Gastroesophageal sphincter (tissue), 4 donors: ENCODE measurements around the gene ANGEL1. TPM values are rescaled to one million over a fixed set of nuclear protein-coding genes. Genes with fewer than 3 reads are reported as not detected.

ENCODE experiments used
- ATAC-seq: fragments of 150-250 bp; one replicate; pipeline ENCODE4 v1.9.1; 2016; ENCODE audit warnings: mild to moderate bottlenecking, moderate library complexity
- H3K27ac ChIP-seq, 4 donors: fragments of 200-600 bp; sonication (generic) in 3 of 4; 1 replicate in 3 of 4; 2 replicates in 1 of 4; pipeline ENCODE4 v1.5.1; 2016 to 2019
- H3K27me3 ChIP-seq: fragments of 200-600 bp; sonication (generic); one replicate; pipeline ENCODE4 v1.5.1; 2019
- H3K36me3 ChIP-seq, 2 donors: fragments of 200-600 bp; sonication (generic); one replicate each; pipeline ENCODE4 v1.5.1; 2019; ENCODE audit warnings: control low read depth in 1 of 2
- H3K4me1 ChIP-seq, 3 donors: fragments of 200-600 bp; sonication (generic); 1 replicate in 2 of 3; 2 replicates in 1 of 3; pipeline ENCODE4 v1.5.1; 2016 to 2019; ENCODE audit warnings: control low read depth in 2 of 3
- H3K4me3 ChIP-seq, 2 donors: fragments of 200-600 bp; sonication (generic); one replicate each; pipeline ENCODE4 v1.5.1; 2019; ENCODE audit warnings: mild to moderate bottlenecking in 1 of 2, moderate library complexity in 1 of 2
- H3K9me3 ChIP-seq, 3 donors: fragments of 200-600 bp; sonication (generic); one replicate each; pipeline ENCODE4 v1.5.1; 2017 to 2019; ENCODE audit warnings: control low read depth in 2 of 3
- CTCF ChIP-seq, 4 experiments: fragments of 200-600 bp in 2 of 4; fragments of 450-650 bp in 2 of 4; sonication (generic) in 1 of 4; IDR thresholded peaks; one replicate each; pipeline ENCODE4 v1.5.1; 2017 to 2019; ENCODE audit warnings: antibody characterized with exemption in 4 of 4, mild to moderate bottlenecking in 2 of 4, moderate library complexity in 2 of 4
- EP300 ChIP-seq: sonication (generic); formaldehyde crosslinking; IDR thresholded peaks from one replicate; pipeline ENCODE4 v1.6.1; 2017; ENCODE audit warnings: antibody characterized with exemption, mild to moderate bottlenecking
- POLR2A ChIP-seq, 2 donors: fragments of 450-650 bp; IDR thresholded peaks; one replicate each; pipeline ENCODE4 v1.6.1; 2017; ENCODE audit warnings: antibody characterized with exemption in 2 of 2, mild to moderate bottlenecking in 2 of 2, moderate library complexity in 1 of 2
- POLR2AphosphoS5 ChIP-seq: sonication (generic); formaldehyde crosslinking; IDR thresholded peaks from one replicate; pipeline ENCODE4 v1.6.1; 2017; ENCODE audit warnings: antibody characterized with exemption
- WGBS, 2 donors: methylation state at CpG; one replicate each; pipeline ENCODE4 v1.1.5; 2018; ENCODE audit warnings: low coverage in 1 of 2; 5-methylcytosine and 5-hydroxymethylcytosine counted together
- total RNA-seq, 4 donors: library from RNA; depleted of rRNA; stranded (reverse); fragments of >200 nt; gene quantifications; one replicate each; pipeline ENCODE4 v1.1.0, GENCODE V29; 2016

ANGEL1 gene
- total RNA-seq, 4 donors from 2014 or later: 9.0 to 27.5 (median 12.2) TPM

DNA sequence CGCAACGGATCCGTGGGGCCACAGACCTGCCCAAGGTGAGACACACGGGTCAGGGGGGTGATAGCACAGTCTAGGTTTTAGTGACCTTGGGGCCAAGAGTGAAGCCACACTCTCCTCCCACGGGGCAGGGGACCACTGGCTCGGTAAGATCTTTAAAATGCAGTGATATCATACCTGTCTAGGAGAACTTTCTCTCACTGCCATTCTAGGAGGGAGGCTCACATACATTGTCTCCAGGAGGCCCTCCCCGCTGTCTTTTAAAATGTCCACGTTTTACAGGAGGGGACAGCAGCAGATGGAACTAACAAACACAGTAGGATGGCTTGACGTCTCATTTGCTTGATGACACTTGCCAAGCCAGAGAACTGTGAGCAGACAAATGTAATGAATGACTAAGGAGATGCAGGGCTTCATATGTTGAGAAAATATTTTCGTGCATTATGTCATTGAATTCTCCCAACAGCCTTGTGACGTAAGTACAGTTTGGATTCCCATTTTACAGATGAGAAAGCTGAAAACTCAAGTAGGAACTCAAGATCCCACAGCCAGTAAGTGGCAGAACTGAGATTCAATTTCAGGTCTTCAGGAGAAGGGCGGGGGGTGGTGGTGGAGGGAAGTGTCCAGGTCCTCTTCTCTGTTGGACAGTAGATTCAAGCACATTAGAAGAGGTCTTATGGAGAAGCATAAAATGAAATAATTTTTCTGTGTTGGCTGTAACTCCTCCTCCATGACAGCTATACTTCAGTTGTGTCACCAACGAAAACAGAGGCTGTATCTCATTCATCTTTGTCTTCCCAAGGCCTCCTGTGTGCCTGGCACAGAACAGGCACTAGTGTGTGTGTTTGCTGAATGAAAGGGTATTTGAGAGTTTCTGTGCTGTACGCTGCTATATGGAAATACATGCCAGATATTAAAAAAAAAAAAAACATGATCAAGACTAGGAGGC is 49.3 kb downstream of the ANGEL1 start:
- ATAC-seq: no peak
- Histone ChIP-seq H3K4me3 (peak overlapping the region in 1 of 2 donors; percentile 93), H3K27ac (peak overlapping the region in 3 of 4 donors; percentile 81 to 85 (median 84)), H3K9me3 (no peaks in the 10 kb centered on the region), H3K36me3 (no peaks in the 10 kb centered on the region), H3K27me3 (no peaks in the 10 kb centered on the region), H3K4me1 (peaks cover 0 to 57% (median 20%) of the 10 kb centered on the region in 3 donors)
- WGBS, 2 donors: 30 to 55% methylated on average over 2 to 14 of the region's 14 CpGs
- TF ChIP-seq CTCF (IDR thresholded peaks at IDR 0.05): no peak
- TF ChIP-seq POLR2AphosphoS5: no peak
- no peak for TF ChIP-seq POLR2A (IDR thresholded peaks at IDR 0.05)
- no peak for TF ChIP-seq EP300

GRCh38 chr14:76762411-76763095 is 50.1 kb downstream of the ANGEL1 start:
- peak overlapping the region; percentile 48 to 93 for H3K4me3 ChIP-seq
- H3K36me3 ChIP-seq: no peaks in the 10 kb centered on the region
- H3K4me1 ChIP-seq: peaks cover 0 to 49% (median 14%) of the 10 kb centered on the region in 3 donors
- peak overlapping the region in 3 of 4 donors; percentile 81 to 85 (median 84) for H3K27ac ChIP-seq
- TF ChIP-seq POLR2A (IDR thresholded peaks at IDR 0.05) (no peak), POLR2AphosphoS5 (no peak), EP300 (no peak), CTCF (IDR thresholded peaks at IDR 0.05) (no peak)
- 2 to 31% methylated on average over 9 to 16 of the region's 28 CpGs for WGBS, 2 donors
- no peaks in the 10 kb centered on the region for H3K9me3 ChIP-seq
- no peaks in the 10 kb centered on the region for H3K27me3 ChIP-seq
- ATAC-seq: no peak

DNA sequence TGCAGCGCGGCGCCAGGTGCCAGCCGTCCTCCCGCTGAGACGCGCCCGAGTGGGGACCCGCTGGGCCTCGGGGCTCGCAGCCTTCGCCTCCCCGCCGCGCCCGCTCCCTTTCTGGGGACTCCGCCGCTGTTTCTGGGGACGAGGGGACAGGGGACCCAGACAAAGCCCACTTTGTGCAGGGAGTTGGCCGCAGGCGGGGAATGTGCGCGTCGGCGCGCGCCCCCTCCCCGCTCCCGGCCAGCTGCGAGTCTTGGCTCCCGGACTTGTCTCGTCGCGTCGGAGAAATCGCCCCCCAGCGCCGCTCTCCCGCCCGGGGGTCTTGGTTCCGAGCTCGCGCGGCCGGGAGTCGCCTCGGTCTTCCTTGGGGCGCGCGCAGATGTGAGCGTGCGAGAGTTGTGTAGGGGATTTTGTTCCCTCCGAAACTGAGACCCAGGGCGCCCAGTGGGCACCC is 50.7 kb downstream of the ANGEL1 start:
- peak overlapping the region; percentile 48 to 93 for H3K4me3 ChIP-seq
- peaks cover 0 to 49% (median 12%) of the 10 kb centered on the region in 3 donors for H3K4me1 ChIP-seq
- no peaks in the 10 kb centered on the region for H3K36me3 ChIP-seq
- 0% methylated on average over 1 of the region's 54 CpGs; no CpG with 5 or more reads in 1 of the 2 donors for WGBS, 2 donors
- no peak for TF ChIP-seq EP300
- no peak for TF ChIP-seq POLR2A (IDR thresholded peaks at IDR 0.05)
- TF ChIP-seq CTCF (IDR thresholded peaks at IDR 0.05): no peak
- TF ChIP-seq POLR2AphosphoS5: no peak
- no peaks in the 10 kb centered on the region for H3K27me3 ChIP-seq
- peak overlapping the region in 3 of 4 donors; percentile 81 to 85 (median 84) for H3K27ac ChIP-seq
- ATAC-seq: no peak
- no peaks in the 10 kb centered on the region for H3K9me3 ChIP-seq

DNA sequence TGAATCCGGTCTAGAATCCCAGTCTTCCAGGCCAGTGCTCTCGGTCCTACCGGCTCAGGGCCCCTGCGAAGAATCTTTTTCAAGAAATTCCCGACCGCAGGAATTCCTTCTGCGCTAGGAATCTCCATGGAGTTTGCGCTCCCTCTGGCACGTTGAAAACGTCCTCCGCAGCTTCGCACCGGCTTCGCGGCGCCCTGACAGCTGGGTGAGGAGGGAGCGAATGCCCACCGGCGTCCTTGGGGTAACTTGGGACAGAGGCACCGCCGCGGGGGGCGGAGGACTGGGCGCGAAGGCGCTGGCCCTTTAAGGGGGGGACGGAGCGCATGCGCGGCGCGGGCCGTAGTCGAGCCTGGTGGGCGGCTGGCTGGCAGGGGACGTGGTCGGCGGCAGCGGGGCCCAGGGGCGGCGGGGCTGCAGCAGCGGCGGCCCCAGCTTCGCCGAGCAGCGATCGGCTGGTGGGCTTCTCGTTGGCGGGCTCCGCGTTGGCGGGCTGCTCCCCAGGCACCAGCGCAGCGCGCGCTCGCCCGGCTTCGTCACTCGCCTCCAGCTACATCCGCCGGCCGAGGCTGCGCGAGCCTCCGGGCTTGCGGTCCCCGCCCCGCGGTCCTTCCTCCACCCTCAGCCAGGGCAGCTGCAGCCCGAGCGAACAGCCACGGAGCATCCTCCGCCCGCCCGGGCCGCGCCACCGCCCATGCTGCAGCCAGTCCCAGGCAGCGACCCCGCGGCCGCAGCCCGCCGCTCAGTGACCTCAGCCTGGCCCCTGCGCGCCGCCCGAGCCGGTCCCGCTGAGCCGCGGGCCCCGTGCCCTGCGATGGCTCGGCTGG is 51.3 kb downstream of the ANGEL1 start, which contains the start of gene VASH1:
Gene VASH1 (plus strand): TSS at position 333 of the 824 bp plus-strand sequence. CDS start 1,354 bp downstream, outside the sequence.
- TF ChIP-seq CTCF (IDR thresholded peaks at IDR 0.05): peak in 1 of 4 experiments; percentile 9
- peak; percentile 36 to 38 for TF ChIP-seq POLR2A (IDR thresholded peaks at IDR 0.05)
- no peak for TF ChIP-seq EP300
- TF ChIP-seq POLR2AphosphoS5: no peak
- Histone ChIP-seq H3K36me3 (no peaks in the 10 kb centered on the region), H3K27ac (peak within 1 kb of the TSS in 3 of 4 donors; percentile 81 to 85 (median 84)), H3K4me1 (peaks cover 0 to 49% (median 12%) of the 10 kb centered on the region in 3 donors), H3K4me3 (peak within 1 kb of the TSS; percentile 48 to 93), H3K27me3 (no peaks in the 10 kb centered on the region), H3K9me3 (no peaks in the 10 kb centered on the region)
- peak; percentile 86 for ATAC-seq
- WGBS, 2 donors: 0% methylated on average over 4 of the region's 96 CpGs; no CpG with 5 or more reads in 1 of the 2 donors
